ENCODE measurements around the gene KIAA1755. TPM values are rescaled to one million over a fixed set of nuclear protein-coding genes. Genes with fewer than 3 reads are reported as not detected.

Gene KIAA1755
- total RNA-seq, 3 donors from 2014 or later (not counting 1 experiment from before 2014, with no cell fraction given) = not detected

DNA sequence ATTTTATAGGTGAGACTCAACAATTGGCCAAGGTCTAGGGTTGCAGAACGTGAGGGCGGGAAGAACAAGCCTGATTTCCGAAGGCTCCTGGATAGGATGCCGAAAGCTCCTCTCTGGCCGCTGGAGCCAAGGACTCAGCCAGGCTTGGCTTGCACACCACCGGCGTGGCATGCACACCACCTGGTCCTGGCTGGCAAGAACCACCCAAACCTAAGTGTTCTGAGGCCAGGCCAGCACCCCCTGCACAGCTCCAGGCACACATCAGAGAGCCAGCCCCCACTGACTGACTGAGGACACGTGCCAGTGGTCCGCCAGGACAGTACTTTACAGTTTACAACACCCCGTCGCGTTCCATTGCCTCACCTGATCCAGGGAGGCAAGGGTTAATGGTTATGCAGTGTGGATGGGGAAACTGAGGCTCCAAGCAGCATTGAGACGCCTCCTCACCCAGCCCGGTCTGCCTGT lies 95.9 kb downstream of the KIAA1755 start:
- TF ChIP-seq, protein P1, sequence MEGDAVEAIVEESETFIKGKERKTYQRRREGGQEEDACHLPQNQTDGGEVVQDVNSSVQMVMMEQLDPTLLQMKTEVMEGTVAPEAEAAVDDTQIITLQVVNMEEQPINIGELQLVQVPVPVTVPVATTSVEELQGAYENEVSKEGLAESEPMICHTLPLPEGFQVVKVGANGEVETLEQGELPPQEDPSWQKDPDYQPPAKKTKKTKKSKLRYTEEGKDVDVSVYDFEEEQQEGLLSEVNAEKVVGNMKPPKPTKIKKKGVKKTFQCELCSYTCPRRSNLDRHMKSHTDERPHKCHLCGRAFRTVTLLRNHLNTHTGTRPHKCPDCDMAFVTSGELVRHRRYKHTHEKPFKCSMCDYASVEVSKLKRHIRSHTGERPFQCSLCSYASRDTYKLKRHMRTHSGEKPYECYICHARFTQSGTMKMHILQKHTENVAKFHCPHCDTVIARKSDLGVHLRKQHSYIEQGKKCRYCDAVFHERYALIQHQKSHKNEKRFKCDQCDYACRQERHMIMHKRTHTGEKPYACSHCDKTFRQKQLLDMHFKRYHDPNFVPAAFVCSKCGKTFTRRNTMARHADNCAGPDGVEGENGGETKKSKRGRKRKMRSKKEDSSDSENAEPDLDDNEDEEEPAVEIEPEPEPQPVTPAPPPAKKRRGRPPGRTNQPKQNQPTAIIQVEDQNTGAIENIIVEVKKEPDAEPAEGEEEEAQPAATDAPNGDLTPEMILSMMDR (IDR thresholded peaks at IDR 0.05) = no peak
- Mint-ChIP-seq H3K36me3 (no peaks in the 10 kb centered on the region), H3K9me3 (no peaks in the 10 kb centered on the region), H3K4me3 (no peak overlapping the region), H3K27ac (no peak overlapping the region), H3K4me1 (peaks cover 12 to 14% of the 10 kb centered on the region in 2 donors), H3K27me3 (ENCODE audit: low read depth in 2 of 2) (peaks cover 4 to 7% of the 10 kb centered on the region in 2 donors)
- intact Hi-C loops (cut with micrococcal nuclease) = loop anchor here (1.0 kb wide), 2 partner anchors 91 to 107 kb away; no protein-coding TSS in a partner anchor
- Histone ChIP-seq H3K4me1 (ENCODE audit: control insufficient read depth, insufficient read depth, low read length) (peaks cover 18% of the 10 kb centered on the region), H3K36me3 (ENCODE audit: control insufficient read depth, insufficient read depth, low read length) (no peaks in the 10 kb centered on the region), H3K27ac (ENCODE audit: low read length) (no peak overlapping the region), H3K9me3 (ENCODE audit: control insufficient read depth, insufficient read depth, low read length) (no peaks in the 10 kb centered on the region), H3K4me3 (ENCODE audit: low read length) (no peak overlapping the region), H3K27me3 (ENCODE audit: control insufficient read depth, insufficient read depth, low read length) (peaks cover 2% of the 10 kb centered on the region)
- no peak for DNase-seq
- ATAC-seq = no peak
- WGBS (ENCODE audit: insufficient coverage) = 85% methylated on average over 14 of the region's 14 CpGs

DNA sequence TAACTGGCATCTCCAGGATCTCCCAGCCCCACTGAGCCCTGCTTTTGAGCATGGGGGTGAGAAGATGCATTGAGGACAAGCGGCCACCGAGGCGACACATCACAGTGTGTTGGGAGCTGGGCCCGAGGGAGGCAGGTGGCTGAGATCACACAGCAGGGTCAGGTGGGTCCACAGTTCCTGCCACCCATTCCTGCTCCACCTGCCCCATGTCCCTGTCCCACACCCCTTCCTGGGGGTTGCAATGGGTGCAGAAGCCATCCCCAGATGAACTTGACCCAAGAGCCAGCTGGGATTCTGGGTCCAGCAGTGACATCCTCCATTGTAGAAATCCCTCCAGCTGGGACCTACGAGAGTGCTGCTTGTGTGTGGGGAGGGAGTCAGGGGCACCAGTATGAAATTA lies 96.5 kb downstream of the KIAA1755 start:
- no peak for ATAC-seq
- H3K4me1 Mint-ChIP-seq = peaks cover 11 to 14% of the 10 kb centered on the region in 2 donors

DNA sequence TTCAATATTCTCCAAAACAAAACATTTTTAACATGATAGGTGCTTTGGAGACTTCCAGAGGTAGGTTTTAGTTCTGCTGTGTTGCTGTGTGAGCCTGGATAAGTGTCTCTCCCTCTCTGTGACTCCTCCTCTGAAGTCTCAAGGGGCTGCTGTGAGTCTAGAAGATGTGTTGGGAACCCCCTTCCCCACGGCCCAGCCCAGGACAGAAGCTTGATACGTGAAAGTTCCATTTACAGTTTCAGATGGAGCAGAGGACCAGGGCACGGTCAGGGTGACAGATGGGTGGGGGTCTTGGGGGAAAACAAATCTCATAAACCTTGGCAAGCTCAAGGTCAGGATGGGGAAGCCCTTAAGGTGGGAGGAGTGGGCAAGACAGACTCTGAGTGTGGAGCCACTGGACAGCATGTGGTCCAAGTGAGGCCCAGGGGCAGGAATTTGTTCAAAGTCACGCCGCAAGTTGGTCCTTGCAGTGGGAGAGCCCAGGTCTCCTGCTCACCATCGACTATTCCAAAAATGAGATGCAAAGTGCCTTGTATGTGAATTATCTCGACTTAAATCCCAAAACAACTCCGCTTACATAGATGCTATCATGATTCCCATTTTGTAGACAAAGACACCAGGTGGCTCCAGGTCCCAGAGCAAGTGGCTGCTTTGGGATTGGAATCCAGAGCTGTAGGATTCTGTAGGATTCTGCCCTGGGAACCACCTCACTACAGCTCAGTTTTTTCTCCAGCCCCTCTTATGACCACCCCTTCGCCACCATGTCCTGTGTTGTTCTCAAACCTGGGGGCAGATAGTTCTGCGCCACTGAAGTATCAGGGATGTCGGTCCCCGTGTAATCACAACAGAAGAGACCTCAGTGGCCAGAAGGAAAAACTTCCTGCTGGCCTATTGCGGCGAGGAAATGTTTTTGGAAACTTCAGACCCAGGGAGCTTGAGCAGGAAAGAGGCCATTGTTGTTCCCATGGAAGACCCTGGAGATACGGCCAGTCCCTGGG lies 97.4 kb downstream of the KIAA1755 start:
- no peak overlapping the region for H3K4me3 Mint-ChIP-seq
- H3K27me3 Mint-ChIP-seq (ENCODE audit: low read depth in 2 of 2) = peaks cover 4 to 7% of the 10 kb centered on the region in 2 donors
- H3K9me3 Mint-ChIP-seq = no peaks in the 10 kb centered on the region
- H3K36me3 Mint-ChIP-seq = no peaks in the 10 kb centered on the region
- TF ChIP-seq, protein P1 (IDR thresholded peaks at IDR 0.05) = no peak
- no peaks in the 10 kb centered on the region for H3K36me3 ChIP-seq (ENCODE audit: control insufficient read depth, insufficient read depth, low read length)
- ATAC-seq (no peak), DNase-seq (no peak)
- WGBS (ENCODE audit: insufficient coverage) = 79% methylated on average over 15 of the region's 15 CpGs
- H3K27me3 ChIP-seq (ENCODE audit: control insufficient read depth, insufficient read depth, low read length) = peaks cover 2% of the 10 kb centered on the region
- peaks cover 8% of the 10 kb centered on the region in 2 donors for H3K4me1 Mint-ChIP-seq
- peaks cover 11% of the 10 kb centered on the region for H3K4me1 ChIP-seq (ENCODE audit: control insufficient read depth, insufficient read depth, low read length)
- no peaks in the 10 kb centered on the region for H3K9me3 ChIP-seq (ENCODE audit: control insufficient read depth, insufficient read depth, low read length)
- intact Hi-C loops (cut with micrococcal nuclease) = no loop called here
- no peak overlapping the region for H3K27ac ChIP-seq (ENCODE audit: low read length)
- no peak overlapping the region for H3K4me3 ChIP-seq (ENCODE audit: low read length)
- H3K27ac Mint-ChIP-seq = no peak overlapping the region

More for the DNA sequence above, 96.5 kb downstream of the KIAA1755 start:
- H3K4me1 ChIP-seq (ENCODE audit: control insufficient read depth, insufficient read depth, low read length) = peaks cover 17% of the 10 kb centered on the region
- WGBS (ENCODE audit: insufficient coverage) = 94% methylated on average over 5 of the region's 5 CpGs
- no peak overlapping the region for H3K27ac ChIP-seq (ENCODE audit: low read length)
- intact Hi-C loops (cut with micrococcal nuclease) = no loop called here
- DNase-seq = no peak
- peaks cover 2% of the 10 kb centered on the region for H3K27me3 ChIP-seq (ENCODE audit: control insufficient read depth, insufficient read depth, low read length)
- peaks cover 4 to 7% of the 10 kb centered on the region in 2 donors for H3K27me3 Mint-ChIP-seq (ENCODE audit: low read depth in 2 of 2)
- H3K36me3 ChIP-seq (ENCODE audit: control insufficient read depth, insufficient read depth, low read length) = no peaks in the 10 kb centered on the region
- H3K4me3 ChIP-seq (ENCODE audit: low read length) = no peak overlapping the region
- H3K36me3 Mint-ChIP-seq = no peaks in the 10 kb centered on the region
- H3K9me3 ChIP-seq (ENCODE audit: control insufficient read depth, insufficient read depth, low read length) = no peaks in the 10 kb centered on the region
- H3K4me3 Mint-ChIP-seq = no peak overlapping the region
- TF ChIP-seq, protein P1 (IDR thresholded peaks at IDR 0.05) = no peak
- H3K9me3 Mint-ChIP-seq = no peaks in the 10 kb centered on the region
- H3K27ac Mint-ChIP-seq = no peak overlapping the region
